ENCODE results near the gene GPR3. TPM values are rescaled to one million over a fixed set of nuclear protein-coding genes. Genes with fewer than 3 reads are reported as not detected.
"Not testable (repeated sequence)": the region's sequence is repeated elsewhere in the genome, so short reads cannot be mapped to it uniquely, and the experiment has no call there.

Gene GPR3
- total RNA-seq, 1 donor from 2014 or later: 0.47 TPM

DNA sequence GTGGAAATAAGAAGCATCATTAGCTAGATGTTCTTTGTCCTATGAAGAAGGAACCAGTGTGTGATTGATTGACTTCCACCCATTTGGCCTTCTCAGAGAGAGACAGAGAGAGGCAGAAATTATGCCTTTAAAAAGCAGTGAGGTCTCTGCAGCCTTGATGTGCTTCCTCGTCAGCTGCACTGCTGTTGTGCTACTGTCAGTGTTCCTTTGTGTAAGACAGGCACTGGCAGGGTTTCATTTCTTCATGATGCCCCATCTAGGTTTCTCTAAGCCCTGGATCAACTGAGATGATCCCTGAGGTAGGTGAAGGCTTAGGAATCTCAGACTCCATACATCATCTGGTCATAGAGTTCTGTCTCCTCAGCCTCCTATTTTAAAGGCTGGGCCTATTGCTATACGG is 34.9 kb downstream of the GPR3 start:
- DNase-seq (ENCODE audit: low spot score): no peak

DNA sequence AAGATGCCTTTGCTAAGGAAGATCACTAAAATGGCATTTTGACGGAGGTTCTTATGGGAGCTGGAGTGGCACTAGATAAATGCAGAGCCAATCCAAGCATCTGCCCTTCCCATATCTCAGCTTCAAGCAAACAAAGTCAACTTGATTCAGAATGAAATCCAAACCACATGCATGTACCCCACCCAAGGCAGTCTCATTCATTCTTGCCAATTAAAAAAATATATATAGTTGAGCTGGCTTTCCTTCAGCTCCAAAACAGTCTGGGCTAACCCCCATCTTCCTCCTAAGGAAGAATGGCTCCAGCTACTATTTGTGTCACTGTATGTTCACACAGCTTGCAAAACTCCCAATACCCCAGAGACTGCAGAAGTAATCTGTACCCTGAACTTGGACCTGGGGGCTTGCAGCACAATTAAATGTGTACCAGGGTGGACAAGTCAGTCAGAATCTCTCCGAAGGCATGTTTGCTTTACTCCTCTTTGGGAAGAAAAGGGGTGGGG is 35.4 kb downstream of the GPR3 start:
- no peak for DNase-seq (ENCODE audit: low spot score)

DNA sequence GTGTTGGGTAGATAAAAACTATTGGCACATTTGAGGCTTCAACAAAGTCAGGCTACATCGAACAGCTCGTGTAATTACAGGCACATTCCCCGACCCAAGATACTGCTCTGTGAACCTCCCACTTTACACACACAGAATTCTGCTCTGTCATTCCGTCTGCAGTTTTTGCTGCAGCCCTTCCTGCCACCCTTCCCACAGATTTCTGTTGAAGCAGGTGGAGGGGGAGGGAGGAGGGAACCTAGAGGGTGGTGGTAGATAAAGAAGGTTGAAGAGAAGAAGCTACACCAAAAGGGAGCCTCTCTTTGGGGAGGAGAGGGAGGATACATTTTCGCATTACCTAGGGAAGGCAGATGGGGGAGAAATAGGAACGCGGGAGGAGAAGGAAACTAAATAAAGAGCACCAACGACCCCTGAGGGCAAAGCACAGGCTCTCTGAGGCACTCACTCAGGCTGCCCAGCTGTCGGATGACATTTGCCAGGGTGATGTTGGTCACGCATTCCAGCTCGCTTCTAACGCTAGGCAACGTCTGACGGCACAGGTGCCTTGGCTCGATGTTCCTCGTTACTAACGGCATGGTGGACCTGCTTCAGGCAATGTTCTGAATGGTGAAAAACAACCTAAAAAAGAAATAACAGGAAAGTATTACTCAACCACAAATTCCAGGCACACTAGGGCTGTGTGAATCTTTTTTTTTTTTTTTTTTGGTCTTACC is 36.0 kb downstream of the GPR3 start:
- DNase-seq (ENCODE audit: low spot score): no peak

DNA sequence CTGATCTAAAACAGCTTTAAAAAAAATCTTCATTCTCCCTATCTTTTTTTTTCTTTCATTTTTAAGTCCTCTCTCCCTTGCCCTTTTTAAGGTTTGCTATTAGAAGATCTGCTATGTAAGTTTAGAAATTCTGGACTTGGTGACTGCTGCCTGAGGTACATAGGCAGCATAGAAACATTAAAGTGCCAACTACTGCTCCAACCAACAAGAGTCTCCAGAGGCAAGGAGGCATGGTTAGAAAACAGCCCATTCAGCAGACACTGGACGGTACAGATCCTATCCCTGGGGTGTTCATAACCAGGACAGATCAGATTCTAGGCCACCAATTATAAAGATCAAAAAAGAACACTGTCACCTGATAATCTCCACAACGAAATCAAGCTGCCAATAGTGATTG is 36.6 kb downstream of the GPR3 start:
- DNase-seq (ENCODE audit: low spot score): no peak

DNA sequence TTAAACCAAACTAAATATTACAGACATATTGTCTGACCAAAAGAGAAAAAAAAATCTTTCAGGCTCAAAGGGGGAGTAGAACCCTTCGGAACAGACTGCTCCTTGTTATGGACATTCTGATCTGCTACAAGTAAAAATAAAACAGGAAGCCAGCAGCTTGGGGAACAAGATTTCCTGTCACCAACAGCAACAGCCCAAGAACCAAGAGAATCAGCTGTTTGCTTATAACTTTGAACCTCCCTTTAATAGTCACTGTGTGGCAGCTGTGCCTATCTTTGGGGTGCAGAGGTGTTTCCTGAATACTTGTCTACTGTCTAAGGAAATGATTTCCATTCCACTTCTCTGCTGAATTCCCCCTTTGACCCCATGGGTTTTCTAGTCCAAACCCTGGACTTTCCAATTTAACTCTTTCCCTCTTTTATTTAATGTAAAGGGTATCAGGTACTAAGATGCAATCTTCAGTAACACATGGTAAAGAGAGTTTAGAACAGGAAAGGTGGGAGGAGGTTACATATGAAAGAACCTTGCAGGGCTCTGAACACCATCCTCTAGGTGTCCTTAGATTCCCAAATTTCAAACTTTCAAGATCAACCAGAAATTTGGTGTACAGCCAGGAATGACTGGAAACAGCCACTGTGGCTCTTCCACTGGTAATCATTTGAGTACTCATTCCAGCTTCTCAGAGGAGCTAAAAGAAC is 38.6 kb downstream of the GPR3 start:
- no peak for DNase-seq (ENCODE audit: low spot score)

DNA sequence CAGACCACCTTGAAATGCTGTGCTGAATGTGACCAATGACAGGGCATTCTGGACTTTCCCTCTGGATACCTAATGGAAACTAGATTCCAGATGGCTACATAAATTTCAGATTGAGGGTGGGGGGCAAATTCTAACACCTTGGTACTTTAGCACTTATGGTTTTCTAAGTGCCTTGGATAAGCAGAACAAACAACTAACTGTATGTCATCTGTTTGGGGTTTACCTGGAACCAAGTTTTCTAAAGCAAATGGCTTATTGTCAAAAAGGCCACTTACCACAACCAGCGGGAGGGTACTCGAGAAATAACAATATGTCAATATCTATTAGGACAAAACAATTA is 39.1 kb downstream of the GPR3 start:
- no peak for DNase-seq (ENCODE audit: low spot score)

DNA sequence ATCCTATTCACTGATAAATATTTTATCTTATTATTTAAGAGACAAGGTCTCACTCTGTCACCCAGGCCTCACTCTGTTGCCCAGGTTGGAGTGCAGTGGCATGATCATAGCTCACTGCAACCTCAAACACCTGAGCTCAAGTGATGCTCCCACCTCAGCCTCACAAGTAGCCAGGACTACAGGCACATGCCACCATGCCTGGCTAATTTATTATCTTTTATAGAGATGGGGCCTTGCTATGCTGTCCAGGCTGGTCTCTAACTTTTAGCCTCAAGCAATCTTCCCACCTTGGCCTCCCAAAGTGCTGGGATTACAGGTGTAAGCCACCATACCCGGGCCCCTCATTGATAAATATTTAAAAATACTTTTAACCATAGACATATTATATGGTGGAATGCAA is 40.3 kb downstream of the GPR3 start:
- DNase-seq (ENCODE audit: low spot score): not testable (repeated sequence)

DNA sequence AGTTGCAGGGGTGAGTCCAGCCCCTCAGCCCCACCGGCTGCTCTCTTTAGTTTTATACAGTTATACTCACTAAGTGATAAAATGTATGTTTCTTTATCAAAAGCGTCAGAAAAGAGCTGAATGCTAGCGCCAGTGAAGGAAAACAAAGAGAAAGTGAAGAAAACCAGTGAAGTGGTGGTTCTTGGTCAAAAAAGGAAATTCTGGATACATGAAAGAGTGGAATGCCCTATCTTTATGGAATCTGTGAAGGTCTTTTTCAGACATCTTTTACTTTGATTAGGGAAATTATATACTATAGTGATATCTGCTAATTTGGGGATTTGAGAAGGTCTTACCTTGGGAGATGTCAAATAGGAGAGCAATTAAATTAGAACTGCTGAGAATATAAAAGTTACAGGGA is 41.3 kb downstream of the GPR3 start:
- DNase-seq (ENCODE audit: low spot score): no peak

DNA sequence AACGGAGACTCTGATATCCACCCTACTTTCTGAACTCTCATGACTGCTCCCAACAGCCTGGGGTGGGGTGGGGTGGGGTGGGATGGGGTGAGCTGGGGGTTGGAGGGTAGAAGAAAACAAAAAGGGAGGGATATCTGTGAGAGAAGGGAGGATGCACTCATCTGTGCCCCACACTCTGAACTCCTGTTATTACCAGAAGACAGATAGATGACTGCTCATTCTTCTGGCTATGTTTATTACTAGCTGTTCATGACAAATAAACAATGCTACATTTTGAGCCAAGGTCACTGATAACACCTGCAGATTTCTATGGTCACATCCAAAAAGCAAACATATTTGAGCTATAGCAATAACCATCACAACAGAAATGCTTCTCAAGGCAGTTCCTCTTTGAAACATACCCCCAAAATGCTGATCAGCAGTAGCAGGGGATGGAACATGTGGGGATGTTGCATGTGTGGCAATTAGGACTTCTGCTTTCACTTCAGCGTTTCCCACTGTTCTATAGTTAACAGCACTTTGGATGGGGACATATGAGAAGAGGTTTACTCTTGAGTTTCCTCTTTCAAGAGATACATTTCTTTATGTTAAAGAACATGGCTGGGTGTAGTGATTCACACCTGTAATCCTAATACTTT is 43.3 kb downstream of the GPR3 start:
- DNase-seq (ENCODE audit: low spot score): no peak

DNA sequence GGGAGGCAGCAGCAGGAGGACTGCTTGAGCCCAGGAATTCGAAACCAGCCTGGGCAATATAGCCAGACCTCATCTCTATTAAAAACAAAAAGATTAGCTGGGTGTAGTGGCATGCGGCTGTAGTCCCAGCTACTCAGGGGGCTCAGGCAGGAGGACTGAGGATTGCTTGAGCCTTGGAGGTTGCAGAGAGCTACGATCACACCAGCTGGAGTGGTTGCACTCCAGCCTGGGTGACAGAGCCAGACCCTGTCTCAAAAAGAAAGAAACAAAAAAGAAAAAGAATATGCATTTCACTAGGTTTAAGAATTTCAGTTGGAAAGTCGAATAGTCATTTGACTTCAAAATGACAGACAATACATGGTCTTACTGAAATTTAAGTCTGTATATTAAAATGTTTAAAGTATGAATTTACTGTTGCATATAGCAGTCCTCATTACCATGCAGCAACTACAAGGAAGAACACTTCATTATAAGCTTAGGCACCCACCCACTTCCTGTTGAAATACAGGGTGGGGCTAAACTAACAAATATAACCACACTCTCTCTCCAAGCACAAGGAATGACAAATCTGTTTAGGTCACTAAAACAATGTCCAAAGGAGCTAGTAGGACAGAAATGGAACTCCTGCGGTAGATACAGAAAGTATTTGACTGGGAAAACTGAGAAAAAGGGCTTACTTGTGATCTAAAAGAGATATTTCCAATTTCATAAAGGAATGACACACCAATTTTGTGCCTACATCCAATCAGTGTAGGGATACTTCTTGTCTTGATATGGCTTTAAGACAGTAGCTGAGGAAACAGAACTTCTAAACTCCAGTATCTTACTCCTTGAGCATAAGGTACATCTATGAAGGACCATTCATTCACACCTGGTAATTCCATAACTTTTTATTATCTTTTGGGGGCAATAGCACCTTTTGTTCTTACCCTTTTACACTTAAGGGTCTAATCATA is 44.1 kb downstream of the GPR3 start:
- DNase-seq (ENCODE audit: low spot score): no peak

DNA sequence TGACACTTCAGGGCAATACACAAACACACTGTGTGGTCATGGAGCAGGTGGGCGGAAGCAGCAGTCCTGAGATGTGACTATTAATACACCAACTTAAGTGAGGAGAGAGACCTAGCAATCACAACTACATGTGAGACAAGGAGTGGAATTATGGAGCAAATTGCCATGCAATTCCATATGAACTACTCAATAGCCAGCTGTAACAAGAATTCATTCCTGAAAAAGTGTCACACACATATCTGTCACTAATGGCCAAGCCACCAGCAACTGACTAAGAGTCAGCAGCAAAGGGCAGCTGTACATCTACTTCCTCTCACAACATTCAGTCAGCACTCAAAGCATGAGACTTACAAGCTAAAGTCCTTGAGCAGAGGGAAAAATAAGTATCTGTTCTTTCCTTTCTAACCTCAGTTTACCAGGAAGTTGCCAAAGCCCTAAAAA is 46.2 kb downstream of the GPR3 start:
- no peak for DNase-seq (ENCODE audit: low spot score)

DNA sequence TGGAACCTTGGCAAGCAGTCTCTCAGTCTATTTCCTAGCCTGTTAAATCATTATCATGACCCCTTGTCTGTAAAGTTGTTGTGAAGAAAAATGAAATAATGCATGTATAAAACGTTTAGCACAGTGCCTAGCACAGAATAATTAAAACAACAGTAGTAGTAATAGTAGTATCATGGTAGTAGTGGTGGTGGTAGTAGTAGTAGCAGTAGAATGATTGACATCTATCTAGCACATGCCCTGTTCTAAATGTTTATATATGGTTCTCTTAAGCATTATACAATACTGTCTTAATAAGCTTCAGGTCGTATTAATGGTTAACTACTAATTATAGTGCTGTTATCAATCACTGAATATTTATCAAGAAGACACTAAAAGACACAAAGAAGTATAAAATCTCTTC is 46.7 kb downstream of the GPR3 start:
- no peak for DNase-seq (ENCODE audit: low spot score)

DNA sequence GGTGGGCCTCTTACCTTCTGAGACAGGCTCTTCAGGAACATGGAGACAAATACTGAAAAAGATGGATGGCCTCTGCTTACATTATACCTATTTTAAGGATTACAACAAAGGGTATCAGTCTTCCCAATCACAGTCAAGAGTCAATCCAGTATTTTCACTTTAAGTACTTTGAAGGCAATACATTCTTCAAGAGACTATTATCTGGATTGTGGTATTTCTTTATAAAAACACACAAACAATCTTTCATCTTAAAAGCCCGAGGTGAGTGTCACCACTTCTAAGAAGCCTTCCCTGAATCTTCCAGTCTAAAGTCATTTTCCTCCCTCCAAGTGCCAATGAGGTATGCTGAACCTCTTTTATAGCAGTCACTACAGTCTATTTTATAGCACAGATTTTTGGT is 52.2 kb downstream of the GPR3 start:
- no peak for DNase-seq (ENCODE audit: low spot score)

Other genes with a start within 250 kb of the GPR3 start
- gene SLC9A1, start 237.5 kb upstream of the GPR3 start, total RNA-seq: 79.4 TPM
- gene WDTC1, start 158.0 kb upstream of the GPR3 start, total RNA-seq: 30.3 TPM
- 54.1 TPM for gene TMEM222, start 70.5 kb upstream of the GPR3 start, total RNA-seq
- 93.6 TPM for gene SYTL1, start 50.6 kb upstream of the GPR3 start, total RNA-seq
- gene MAP3K6, start 25.7 kb upstream of the GPR3 start, total RNA-seq: 75.5 TPM
- gene FCN3, start 17.8 kb upstream of the GPR3 start, total RNA-seq: 2.1 TPM
- not detected for gene CD164L2, start 9.3 kb upstream of the GPR3 start, total RNA-seq
- 141 TPM for gene WASF2, start 97.5 kb downstream of the GPR3 start, total RNA-seq
- 27.3 TPM for gene AHDC1, start 211.5 kb downstream of the GPR3 start, total RNA-seq
- gene FGR, start 242.6 kb downstream of the GPR3 start, total RNA-seq: 17.2 TPM

All from ureter (tissue), 1 donor.